ENCODE results near the gene DLX4.

DLX4 gene

DNA sequence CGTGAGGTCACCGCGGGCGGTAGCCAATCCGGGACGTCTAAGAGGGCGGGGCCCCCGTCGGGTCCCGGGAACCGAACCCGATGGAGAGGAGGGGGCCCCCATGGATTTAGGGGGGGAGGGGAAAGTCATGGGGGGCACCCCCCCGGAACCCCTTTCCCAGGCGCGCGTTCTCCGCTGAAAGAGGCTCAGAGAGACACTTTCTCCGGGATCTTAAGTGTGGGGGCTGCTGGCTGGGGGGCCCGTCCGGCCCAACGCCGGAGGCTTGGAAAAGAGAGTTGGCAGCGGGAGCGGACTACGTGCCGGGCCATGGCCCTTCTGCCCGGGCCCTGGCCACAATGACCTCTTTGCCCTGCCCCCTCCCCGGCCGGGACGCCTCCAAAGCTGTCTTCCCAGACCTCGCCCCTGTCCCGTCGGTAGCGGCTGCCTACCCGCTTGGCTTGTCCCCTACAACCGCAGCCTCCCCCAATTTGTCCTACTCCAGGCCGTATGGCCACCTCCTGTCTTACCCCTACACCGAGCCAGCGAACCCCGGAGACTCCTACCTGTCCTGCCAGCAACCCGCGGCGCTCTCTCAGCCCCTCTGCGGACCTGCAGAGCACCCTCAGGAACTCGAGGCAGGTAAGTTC, at the start of gene DLX4:
DLX4 (plus strand) TSS at position 57 of the 626 bp plus-strand sequence; CDS start at position 336, 279 bp downstream.
- H3K27me3 ChIP-seq (ENCODE audit: control insufficient read depth, insufficient read depth, low read length), result peaks cover 99% of the 10 kb centered on the region
- peak within 1 kb of the TSS; percentile 56 for H3K4me3 ChIP-seq (ENCODE audit: low read length)
- no peaks in the 10 kb centered on the region for H3K9me3 ChIP-seq (ENCODE audit: control insufficient read depth, low read length)
- no peak within 1 kb of the TSS for H3K9ac ChIP-seq (ENCODE audit: low read length)
- H3K36me3 ChIP-seq (ENCODE audit: control insufficient read depth, insufficient read depth, low read length), result no peaks in the 10 kb centered on the region
- H3K4me1 ChIP-seq (ENCODE audit: control insufficient read depth, insufficient read depth, low read length), result peaks cover 19% of the 10 kb centered on the region

DNA sequence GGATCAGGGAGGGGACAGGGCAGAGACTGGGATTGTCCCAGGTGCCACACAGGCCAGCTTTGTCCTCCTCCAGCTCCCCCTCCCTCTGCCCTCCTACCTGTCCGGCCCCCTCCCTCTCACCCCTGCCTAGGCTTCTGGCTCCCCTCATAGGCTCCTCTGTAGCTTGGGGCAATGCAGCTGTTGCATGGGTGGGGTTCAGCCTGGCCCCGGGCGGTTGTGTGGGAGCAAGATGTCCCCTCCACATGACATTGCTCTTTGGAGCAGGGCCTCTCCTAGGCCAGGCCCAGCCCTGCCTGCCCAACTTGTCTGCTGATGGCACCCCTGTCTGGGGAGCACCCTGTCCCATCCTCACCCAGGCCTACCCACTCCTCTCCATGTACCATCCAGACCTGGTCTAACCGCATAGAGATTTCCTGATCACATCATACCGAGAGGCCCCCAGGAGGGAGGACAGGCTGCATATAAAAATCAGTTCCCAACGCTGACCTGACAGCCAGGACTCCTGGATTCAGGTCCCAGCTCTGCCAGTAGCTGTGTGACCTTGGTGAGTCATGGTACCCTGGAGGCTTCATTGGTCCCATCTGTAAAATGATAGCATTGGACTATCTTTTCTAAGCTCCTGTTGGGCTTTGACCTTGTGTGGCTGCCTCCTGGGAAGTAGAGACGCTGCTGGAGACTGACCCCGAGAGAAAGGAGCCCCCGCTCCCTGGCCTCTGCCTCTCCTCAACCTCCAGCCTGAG, 48.8 kb upstream of the DLX4 start:
- Histone ChIP-seq H3K9ac (ENCODE audit: low read length) (no peak overlapping the region), H3K9me3 (ENCODE audit: control insufficient read depth, low read length) (no peaks in the 10 kb centered on the region), H3K36me3 (ENCODE audit: control insufficient read depth, insufficient read depth, low read length) (no peaks in the 10 kb centered on the region), H3K4me1 (ENCODE audit: control insufficient read depth, insufficient read depth, low read length) (no peaks in the 10 kb centered on the region), H3K4me3 (ENCODE audit: low read length) (no peak overlapping the region), H3K27me3 (ENCODE audit: control insufficient read depth, insufficient read depth, low read length) (peaks cover 34% of the 10 kb centered on the region)

DNA sequence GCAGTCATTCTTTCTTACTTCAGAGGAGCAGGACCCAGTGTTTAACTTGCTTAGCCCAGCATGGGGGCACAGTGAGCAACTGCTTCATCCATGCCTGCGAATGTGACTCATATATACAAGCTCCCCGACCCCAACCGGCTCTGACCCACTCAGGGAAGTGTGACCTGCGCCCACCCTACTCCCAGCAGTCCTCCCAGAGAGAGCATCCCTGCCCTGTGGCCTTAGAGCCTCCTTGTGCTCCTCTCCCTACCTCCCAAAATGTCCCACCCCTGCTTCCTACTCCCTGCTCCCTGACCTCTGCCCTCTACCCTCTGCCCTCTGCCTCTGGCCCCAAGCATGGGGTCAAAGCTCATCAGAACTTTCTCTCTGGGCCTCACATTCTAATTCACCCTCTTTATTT, 46.9 kb upstream of the DLX4 start:
- Histone ChIP-seq H3K9me3 (ENCODE audit: control insufficient read depth, low read length) (no peaks in the 10 kb centered on the region), H3K36me3 (ENCODE audit: control insufficient read depth, insufficient read depth, low read length) (no peaks in the 10 kb centered on the region), H3K9ac (ENCODE audit: low read length) (no peak overlapping the region), H3K27me3 (ENCODE audit: control insufficient read depth, insufficient read depth, low read length) (peaks cover 29% of the 10 kb centered on the region), H3K4me1 (ENCODE audit: control insufficient read depth, insufficient read depth, low read length) (no peaks in the 10 kb centered on the region), H3K4me3 (ENCODE audit: low read length) (no peak overlapping the region)

- Histone ChIP-seq H3K36me3 (ENCODE audit: control insufficient read depth, insufficient read depth, low read length) (no peaks in the 10 kb centered on the region), H3K9ac (ENCODE audit: low read length) (no peak overlapping the region), H3K9me3 (ENCODE audit: control insufficient read depth, low read length) (no peaks in the 10 kb centered on the region), H3K27me3 (ENCODE audit: control insufficient read depth, insufficient read depth, low read length) (peaks cover 33% of the 10 kb centered on the region), H3K4me1 (ENCODE audit: control insufficient read depth, insufficient read depth, low read length) (no peaks in the 10 kb centered on the region), H3K4me3 (ENCODE audit: low read length) (no peak overlapping the region)
Measured at GRCh38 chr17:49924116-49924515, 44.9 kb upstream of the DLX4 start.

- no peaks in the 10 kb centered on the region for H3K4me1 ChIP-seq (ENCODE audit: control insufficient read depth, insufficient read depth, low read length)
- no peak overlapping the region for H3K9ac ChIP-seq (ENCODE audit: low read length)
- no peaks in the 10 kb centered on the region for H3K9me3 ChIP-seq (ENCODE audit: control insufficient read depth, low read length)
- peaks cover 33% of the 10 kb centered on the region for H3K27me3 ChIP-seq (ENCODE audit: control insufficient read depth, insufficient read depth, low read length)
- H3K4me3 ChIP-seq (ENCODE audit: low read length), result no peak overlapping the region
- H3K36me3 ChIP-seq (ENCODE audit: control insufficient read depth, insufficient read depth, low read length), result no peaks in the 10 kb centered on the region
Measured at GRCh38 chr17:49924589-49924988, 44.4 kb upstream of the DLX4 start.

DNA sequence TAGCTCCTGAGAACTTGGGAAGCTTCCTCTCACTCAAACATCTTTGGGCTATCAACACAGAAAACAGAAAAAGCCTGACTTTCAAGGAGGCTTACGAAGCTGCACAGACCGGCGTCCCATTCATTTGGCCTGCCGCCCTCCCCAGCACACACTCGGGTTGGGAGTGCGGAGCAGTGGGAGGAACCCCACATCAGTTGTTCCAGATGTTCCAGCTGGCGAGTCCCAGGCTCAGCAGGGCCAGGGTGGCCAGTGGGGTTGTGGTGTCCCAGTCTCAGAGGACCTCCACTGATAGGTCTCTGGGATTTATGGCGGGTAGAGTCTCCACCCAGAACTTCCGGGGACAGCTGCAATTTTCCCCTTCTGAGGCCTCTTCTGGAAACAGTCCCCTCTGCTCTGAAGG, 43.1 kb upstream of the DLX4 start:
- no peaks in the 10 kb centered on the region for H3K9me3 ChIP-seq (ENCODE audit: control insufficient read depth, low read length)
- no peak overlapping the region for H3K4me3 ChIP-seq (ENCODE audit: low read length)
- H3K9ac ChIP-seq (ENCODE audit: low read length), result no peak overlapping the region
- no peaks in the 10 kb centered on the region for H3K36me3 ChIP-seq (ENCODE audit: control insufficient read depth, insufficient read depth, low read length)
- peaks cover 37% of the 10 kb centered on the region for H3K27me3 ChIP-seq (ENCODE audit: control insufficient read depth, insufficient read depth, low read length)
- no peaks in the 10 kb centered on the region for H3K4me1 ChIP-seq (ENCODE audit: control insufficient read depth, insufficient read depth, low read length)

GRCh38 chr17:49926886-49927285, 42.1 kb upstream of the DLX4 start:
- no peaks in the 10 kb centered on the region for H3K4me1 ChIP-seq (ENCODE audit: control insufficient read depth, insufficient read depth, low read length)

DNA sequence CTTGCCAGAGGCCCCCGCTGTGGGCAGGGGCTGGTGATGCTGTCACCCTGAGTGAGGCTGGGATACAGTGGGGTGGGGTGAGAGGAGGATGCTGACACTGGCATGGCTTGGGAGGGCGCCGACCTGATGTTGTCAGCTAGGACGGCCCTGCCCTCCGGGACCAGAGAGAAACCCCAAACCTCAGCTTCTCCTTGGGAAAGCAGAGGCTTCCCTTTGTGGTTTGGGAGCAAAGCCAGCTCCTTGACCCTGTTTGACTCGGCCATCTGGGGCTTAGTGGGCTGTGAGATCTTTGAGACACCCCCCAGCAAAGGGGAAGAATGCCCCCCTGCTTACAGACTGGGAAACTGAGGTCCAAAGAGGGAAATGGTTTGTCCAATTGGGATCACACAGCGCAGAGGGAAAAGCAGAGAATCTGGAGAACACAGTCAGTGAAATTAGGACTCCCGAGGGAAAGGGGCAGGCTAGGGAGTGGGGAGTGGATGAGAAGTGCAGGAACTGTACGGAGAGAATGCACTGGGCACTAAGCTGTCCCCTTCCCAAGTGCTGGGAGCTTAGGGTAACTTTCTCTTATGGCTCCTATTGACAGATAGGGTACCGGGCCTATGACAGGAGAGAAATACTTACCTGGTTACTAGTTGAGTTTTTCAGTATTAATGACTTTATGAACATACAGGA, 40.7 kb upstream of the DLX4 start:
- Histone ChIP-seq H3K27me3 (ENCODE audit: control insufficient read depth, insufficient read depth, low read length) (peaks cover 42% of the 10 kb centered on the region), H3K4me1 (ENCODE audit: control insufficient read depth, insufficient read depth, low read length) (no peaks in the 10 kb centered on the region), H3K4me3 (ENCODE audit: low read length) (no peak overlapping the region), H3K9ac (ENCODE audit: low read length) (no peak overlapping the region), H3K9me3 (ENCODE audit: control insufficient read depth, low read length) (no peaks in the 10 kb centered on the region), H3K36me3 (ENCODE audit: control insufficient read depth, insufficient read depth, low read length) (no peaks in the 10 kb centered on the region)

More at GRCh38 chr17:49926886-49927285, 42.1 kb upstream of the DLX4 start:
- Histone ChIP-seq H3K9me3 (ENCODE audit: control insufficient read depth, low read length) (no peaks in the 10 kb centered on the region), H3K36me3 (ENCODE audit: control insufficient read depth, insufficient read depth, low read length) (no peaks in the 10 kb centered on the region), H3K9ac (ENCODE audit: low read length) (no peak overlapping the region), H3K4me3 (ENCODE audit: low read length) (no peak overlapping the region), H3K27me3 (ENCODE audit: control insufficient read depth, insufficient read depth, low read length) (peaks cover 37% of the 10 kb centered on the region)

DNA sequence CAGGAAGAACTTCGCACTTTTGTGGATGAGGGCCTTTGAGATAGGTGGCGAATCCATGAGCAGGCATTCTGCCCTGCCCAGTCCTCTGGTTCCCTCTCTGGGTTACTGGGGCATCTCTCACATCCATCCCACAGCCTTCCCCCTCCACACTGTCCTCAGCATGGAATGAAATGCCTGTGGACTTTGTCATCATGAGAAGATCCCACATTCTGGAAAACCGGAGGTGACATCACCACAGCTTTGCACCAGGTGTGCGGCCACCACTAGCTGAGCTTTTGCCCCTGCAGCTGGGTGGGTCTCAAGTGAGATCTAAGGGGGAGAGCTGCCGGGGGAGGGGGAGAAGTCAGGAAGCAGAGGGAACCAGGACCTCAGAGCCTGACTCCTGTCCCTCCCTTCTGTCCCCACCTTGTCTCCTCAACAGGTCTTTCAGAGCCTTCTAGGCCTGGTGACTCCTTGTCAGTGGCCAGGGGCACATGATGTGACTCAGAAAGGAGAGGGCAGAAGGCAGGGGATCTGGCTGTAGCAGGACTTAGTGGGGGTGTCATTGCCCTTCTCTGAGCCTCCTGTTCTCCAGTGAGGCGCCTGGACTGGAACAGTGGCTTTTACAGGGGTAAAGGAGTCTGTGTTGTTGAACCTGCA, 40.0 kb upstream of the DLX4 start:
- Histone ChIP-seq H3K36me3 (ENCODE audit: control insufficient read depth, insufficient read depth, low read length) (no peaks in the 10 kb centered on the region), H3K4me3 (ENCODE audit: low read length) (no peak overlapping the region), H3K27me3 (ENCODE audit: control insufficient read depth, insufficient read depth, low read length) (peaks cover 39% of the 10 kb centered on the region), H3K4me1 (ENCODE audit: control insufficient read depth, insufficient read depth, low read length) (no peaks in the 10 kb centered on the region), H3K9ac (ENCODE audit: low read length) (no peak overlapping the region), H3K9me3 (ENCODE audit: control insufficient read depth, low read length) (no peaks in the 10 kb centered on the region)

DNA sequence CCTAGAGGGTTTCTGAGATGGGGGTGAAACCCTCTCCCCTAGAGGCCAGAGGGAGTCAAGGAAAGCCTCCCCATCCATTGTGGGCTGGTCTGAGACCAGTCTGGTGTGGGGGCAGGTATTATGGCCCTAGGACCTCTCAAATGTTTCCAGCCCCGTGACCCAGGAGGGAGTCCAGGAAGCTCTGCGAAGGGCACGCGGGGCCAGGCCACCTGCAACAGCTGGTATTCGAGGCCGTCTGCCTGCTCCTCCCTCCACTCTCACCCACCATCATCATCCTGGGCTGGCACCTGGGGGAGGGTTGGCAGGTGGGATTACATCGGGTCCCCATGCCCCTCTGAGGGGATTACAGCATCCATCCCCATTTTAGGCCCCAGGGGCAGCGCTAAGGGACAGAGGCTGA, 38.1 kb upstream of the DLX4 start:
- Histone ChIP-seq H3K36me3 (ENCODE audit: control insufficient read depth, insufficient read depth, low read length) (no peaks in the 10 kb centered on the region), H3K4me1 (ENCODE audit: control insufficient read depth, insufficient read depth, low read length) (no peaks in the 10 kb centered on the region), H3K9ac (ENCODE audit: low read length) (no peak overlapping the region), H3K9me3 (ENCODE audit: control insufficient read depth, low read length) (no peaks in the 10 kb centered on the region), H3K4me3 (ENCODE audit: low read length) (no peak overlapping the region), H3K27me3 (ENCODE audit: control insufficient read depth, insufficient read depth, low read length) (peaks cover 48% of the 10 kb centered on the region)

DNA sequence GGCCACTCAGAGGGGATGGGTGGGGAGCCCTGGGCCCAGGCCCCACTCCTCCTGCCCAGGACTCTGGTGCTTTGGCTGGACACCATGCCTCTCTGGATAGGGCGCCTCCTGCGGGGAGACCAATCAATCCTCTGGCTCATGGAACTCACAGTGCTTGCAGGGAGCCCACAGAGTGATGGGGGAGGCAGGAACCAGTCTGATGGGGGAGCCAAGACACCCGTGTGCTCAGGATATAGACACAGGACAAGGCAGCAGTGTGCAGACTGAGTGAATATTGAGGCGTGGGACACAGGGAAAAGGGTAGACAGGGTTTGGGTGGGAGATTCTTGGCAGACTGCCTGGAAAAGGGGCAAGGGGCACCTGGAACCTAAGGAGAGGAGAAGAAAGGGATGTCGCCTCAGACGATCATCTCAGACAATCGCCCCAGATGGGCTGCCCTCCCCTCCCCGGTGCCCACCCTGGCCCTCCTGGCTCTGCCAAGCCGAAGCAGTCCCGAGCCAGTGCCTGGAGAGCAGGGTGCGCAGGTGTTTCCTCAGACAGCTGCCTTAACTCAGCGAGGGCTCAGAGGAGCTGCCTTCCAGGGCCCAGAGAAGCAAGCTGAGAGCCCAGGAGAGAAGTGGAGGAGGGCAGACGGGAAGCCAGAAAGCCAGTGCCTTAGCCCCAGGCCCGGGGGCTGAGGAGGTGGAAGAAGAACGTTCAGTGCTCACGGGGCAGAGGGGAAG, 37.4 kb upstream of the DLX4 start:
- Histone ChIP-seq H3K9ac (ENCODE audit: low read length) (no peak overlapping the region), H3K27me3 (ENCODE audit: control insufficient read depth, insufficient read depth, low read length) (peaks cover 43% of the 10 kb centered on the region), H3K36me3 (ENCODE audit: control insufficient read depth, insufficient read depth, low read length) (no peaks in the 10 kb centered on the region), H3K4me1 (ENCODE audit: control insufficient read depth, insufficient read depth, low read length) (no peaks in the 10 kb centered on the region), H3K4me3 (ENCODE audit: low read length) (no peak overlapping the region), H3K9me3 (ENCODE audit: control insufficient read depth, low read length) (no peaks in the 10 kb centered on the region)
